Measurements from ENCODE around the gene RPA3.

DNA sequence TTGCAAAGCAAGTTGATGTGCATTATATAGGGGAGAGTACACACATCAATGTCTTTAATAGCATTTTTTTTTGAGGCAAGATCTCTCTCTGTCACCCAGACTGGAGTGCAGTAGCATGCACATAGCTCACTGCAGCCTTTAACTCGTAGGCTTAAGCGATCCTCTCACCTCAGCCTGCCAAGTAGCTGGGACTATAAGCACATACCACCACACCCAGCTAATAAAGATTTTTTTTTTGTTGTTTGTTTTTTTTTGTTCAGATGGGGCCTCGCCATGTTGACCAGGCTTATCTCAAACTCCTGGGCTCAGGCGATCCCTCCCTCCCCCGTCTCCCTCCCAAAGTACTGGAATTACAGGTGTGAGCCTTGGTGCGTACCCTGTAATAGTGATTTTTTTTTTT lies 76.3 kb downstream of the RPA3 start:
- TF ChIP-seq, protein P1, sequence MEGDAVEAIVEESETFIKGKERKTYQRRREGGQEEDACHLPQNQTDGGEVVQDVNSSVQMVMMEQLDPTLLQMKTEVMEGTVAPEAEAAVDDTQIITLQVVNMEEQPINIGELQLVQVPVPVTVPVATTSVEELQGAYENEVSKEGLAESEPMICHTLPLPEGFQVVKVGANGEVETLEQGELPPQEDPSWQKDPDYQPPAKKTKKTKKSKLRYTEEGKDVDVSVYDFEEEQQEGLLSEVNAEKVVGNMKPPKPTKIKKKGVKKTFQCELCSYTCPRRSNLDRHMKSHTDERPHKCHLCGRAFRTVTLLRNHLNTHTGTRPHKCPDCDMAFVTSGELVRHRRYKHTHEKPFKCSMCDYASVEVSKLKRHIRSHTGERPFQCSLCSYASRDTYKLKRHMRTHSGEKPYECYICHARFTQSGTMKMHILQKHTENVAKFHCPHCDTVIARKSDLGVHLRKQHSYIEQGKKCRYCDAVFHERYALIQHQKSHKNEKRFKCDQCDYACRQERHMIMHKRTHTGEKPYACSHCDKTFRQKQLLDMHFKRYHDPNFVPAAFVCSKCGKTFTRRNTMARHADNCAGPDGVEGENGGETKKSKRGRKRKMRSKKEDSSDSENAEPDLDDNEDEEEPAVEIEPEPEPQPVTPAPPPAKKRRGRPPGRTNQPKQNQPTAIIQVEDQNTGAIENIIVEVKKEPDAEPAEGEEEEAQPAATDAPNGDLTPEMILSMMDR (IDR thresholded peaks at IDR 0.05; ENCODE audit: borderline replicate concordance, extremely low read depth, low read length, poor library complexity, severe bottlenecking) = no peak
- no peak for TF ChIP-seq EZH2 (IDR thresholded peaks at IDR 0.05; ENCODE audit: borderline replicate concordance, low read depth, low read length, severe bottlenecking)
